Activated B cell treated with CpG ODN at 0.5 μM for 24 hours (primary cell): ENCODE results near the gene LY9. TPM values are rescaled to one million over a fixed set of nuclear protein-coding genes. Genes with fewer than 3 reads are reported as not detected.

Experiments
- ATAC-seq: fragments of 200-7000 bp; cut with Tn5 transposase; one replicate; pipeline ENCODE4 v1.10.0; 2021; ENCODE audit warnings: low read depth, mild to moderate bottlenecking, moderate library complexity
- CTCF ChIA-PET: fragments of 350-600 bp; sonication (Branson Sonifier 250); formaldehyde crosslinking; loops from one replicate; lab custom pipeline; 2021; ENCODE audit warnings: antibody characterized with exemption; lab: Charles Lee
- POLR2A ChIA-PET: fragments of 350-600 bp; sonication (Branson Sonifier 250); formaldehyde crosslinking; loops from one replicate; lab custom pipeline; 2021; ENCODE audit warnings: antibody characterized with exemption; lab: Charles Lee
- DNase-seq: peaks from one replicate; pipeline ENCODE4 v3.0.0; 2022
- H3K27ac Mint-ChIP-seq: one replicate; pipeline ENCODE4 v1.8.0; 2020; ENCODE audit warnings: mixed read lengths
- H3K27me3 Mint-ChIP-seq: one replicate; pipeline ENCODE4 v1.8.0; 2021; ENCODE audit warnings: mixed read lengths
- H3K36me3 Mint-ChIP-seq: one replicate; pipeline ENCODE4 v1.8.0; 2021; ENCODE audit warnings: low read depth, mixed read lengths
- H3K4me1 Mint-ChIP-seq: one replicate; pipeline ENCODE4 v1.8.0; 2021; ENCODE audit warnings: mixed read lengths
- H3K4me3 Mint-ChIP-seq: one replicate; pipeline ENCODE4 v1.8.0; 2020; ENCODE audit warnings: mild to moderate bottlenecking, mixed read lengths
- H3K9me3 Mint-ChIP-seq: one replicate; pipeline ENCODE4 v1.8.0; 2020; ENCODE audit warnings: mixed read lengths
- CTCF ChIP-seq: fragments of 200-600 bp; IDR thresholded peaks from one replicate; pipeline ENCODE4 v1.8.0; 2022; ENCODE audit warnings: antibody characterized with exemption, mild to moderate bottlenecking
- intact Hi-C: fragments of 100-400 bp; cut with micrococcal nuclease; formaldehyde crosslinking; loops from one replicate; pipeline ENCODE4 v1.15.1; 2024
- total RNA-seq: library from RNA; stranded (reverse); gene quantifications from 2 replicates; pipeline ENCODE4 v1.2.3, GENCODE V29; 2022

The LY9 gene
- total RNA-seq, 1 donor from 2014 or later: 71.6 TPM

- CTCF ChIA-PET: interaction anchor here (0.8 to 1.0 kb wide), 3 partner anchors 19 to 32 kb away, joined by 3 to 4 read pairs (median 3); no protein-coding TSS in a partner anchor
- Mint-ChIP-seq H3K36me3 (peaks cover 81% of the 10 kb centered on the region), H3K27me3 (no peaks in the 10 kb centered on the region), H3K9me3 (no peaks in the 10 kb centered on the region), H3K4me1 (peaks cover 74% of the 10 kb centered on the region), H3K27ac (no peak overlapping the region), H3K4me3 (no peak overlapping the region)
- POLR2A ChIA-PET: interaction anchor here (1.5 kb wide), 1 partner anchor 10 kb away, joined by 4 read pairs; the partner anchor contains the start of gene SLAMF7
- intact Hi-C loops: no loop called here
- no peak for TF ChIP-seq CTCF
- DNase-seq (no peak), ATAC-seq (no peak)
Observed at GRCh38 chr1:160748878-160749269, 47.1 kb upstream of the LY9 start.

GRCh38 chr1:160750608-160751007 lies 45.4 kb upstream of the LY9 start:
- no peak for TF ChIP-seq CTCF
- CTCF ChIA-PET: interaction anchor here (0.6 kb wide), 1 partner anchor 53 kb away, joined by 3 read pairs; no protein-coding TSS in a partner anchor
- Mint-ChIP-seq H3K9me3 (no peaks in the 10 kb centered on the region), H3K4me3 (no peak overlapping the region), H3K36me3 (peaks cover 71% of the 10 kb centered on the region), H3K4me1 (peaks cover 56% of the 10 kb centered on the region), H3K27me3 (no peaks in the 10 kb centered on the region), H3K27ac (peak overlapping the region; percentile 69)
- no peak for DNase-seq
- no peak for ATAC-seq
- POLR2A ChIA-PET: interaction anchor here (0.6 to 1.2 kb wide), 2 partner anchors 10 to 320 kb away, joined by 3 to 5 read pairs; no protein-coding TSS in a partner anchor
- intact Hi-C loops: no loop called here

- TF ChIP-seq CTCF: no peak
- Mint-ChIP-seq H3K9me3 (no peaks in the 10 kb centered on the region), H3K27ac (peak overlapping the region; percentile 30), H3K4me3 (no peak overlapping the region), H3K4me1 (peaks cover 51% of the 10 kb centered on the region), H3K27me3 (no peaks in the 10 kb centered on the region), H3K36me3 (peaks cover 62% of the 10 kb centered on the region)
- CTCF ChIA-PET: interaction anchor here (1.0 to 1.8 kb wide), 3 partner anchors 16 to 380 kb away, joined by 3 to 5 read pairs (median 4); partner anchors contain the start of gene DEDD
- ATAC-seq: no peak
- intact Hi-C loops: no loop called here
- DNase-seq: no peak
- POLR2A ChIA-PET: interaction anchor here (0.6 to 2.1 kb wide), 3 partner anchors 16 to 46 kb away, joined by 3 to 7 read pairs (median 6); no protein-coding TSS in a partner anchor
Observed at GRCh38 chr1:160752406-160752805, 43.6 kb upstream of the LY9 start.

- H3K27me3 Mint-ChIP-seq: no peaks in the 10 kb centered on the region
- H3K4me1 Mint-ChIP-seq: peaks cover 51% of the 10 kb centered on the region
- intact Hi-C loops: no loop called here
- ATAC-seq (no peak), DNase-seq (no peak)
- no peaks in the 10 kb centered on the region for H3K9me3 Mint-ChIP-seq
- no peak overlapping the region for H3K4me3 Mint-ChIP-seq
- peak overlapping the region; percentile 9 for H3K27ac Mint-ChIP-seq
- ChIA-PET CTCF (interaction anchor here (1.8 kb wide), 1 partner anchor 15 kb away, joined by 5 read pairs; no protein-coding TSS in a partner anchor), POLR2A (interaction anchor here (0.6 to 2.1 kb wide), 3 partner anchors 15 to 45 kb away, joined by 3 to 7 read pairs (median 6); no protein-coding TSS in a partner anchor)
- no peak for TF ChIP-seq CTCF
- H3K36me3 Mint-ChIP-seq: peaks cover 58% of the 10 kb centered on the region
Observed at GRCh38 chr1:160752924-160753323, 43.0 kb upstream of the LY9 start.

- no peak for TF ChIP-seq CTCF
- Mint-ChIP-seq H3K4me1 (peaks cover 45% of the 10 kb centered on the region), H3K4me3 (no peak overlapping the region), H3K9me3 (no peaks in the 10 kb centered on the region), H3K27ac (no peak overlapping the region), H3K36me3 (peaks cover 52% of the 10 kb centered on the region), H3K27me3 (no peaks in the 10 kb centered on the region)
- intact Hi-C loops: no loop called here
- ATAC-seq (no peak), DNase-seq (no peak)
- CTCF ChIA-PET: no interaction called here
- POLR2A ChIA-PET: no interaction called here
Observed at GRCh38 chr1:160753594-160753993, 42.4 kb upstream of the LY9 start.
